Loucy (cell line): ENCODE data around the gene KLF2.
"Not testable (repeated sequence)": the region's sequence is repeated elsewhere in the genome, so short reads cannot be mapped to it uniquely, and the experiment has no call there.

Source experiments
- H2AFZ ChIP-seq: fragments of 200-600 bp; sonication (generic); 2 replicates; pipeline ENCODE4 v1.6.0; 2016; ENCODE audit warnings: antibody characterized with exemption, mild to moderate bottlenecking, low read length, moderate library complexity
- H3F3A ChIP-seq: fragments of 200-600 bp; 2 replicates; pipeline ENCODE4 v1.6.0; 2016; ENCODE audit warnings: antibody characterized with exemption, low read depth, mild to moderate bottlenecking
- H3K27me3 ChIP-seq: fragments of 200-600 bp; sonication (generic); 2 replicates; pipeline ENCODE4 v1.6.1; 2014; ENCODE audit warnings: low read length, mild to moderate bottlenecking; ENCODE audit not compliant: insufficient read depth, poor library complexity, severe bottlenecking
- H3K36me3 ChIP-seq: fragments of 200-600 bp; sonication (generic); 2 replicates; pipeline ENCODE4 v1.6.1; 2016; ENCODE audit warnings: low read length; ENCODE audit not compliant: insufficient read depth
- H3K4me1 ChIP-seq: fragments of 200-600 bp; sonication (generic); 2 replicates; pipeline ENCODE4 v1.5.1; 2014; ENCODE audit warnings: low read length, mild to moderate bottlenecking; ENCODE audit not compliant: insufficient read depth, poor library complexity, severe bottlenecking
- H3K4me2 ChIP-seq: fragments of 200-600 bp; sonication (generic); 2 replicates; pipeline ENCODE4 v1.6.0; 2014; ENCODE audit warnings: antibody characterized with exemption, low read length, low read depth, mild to moderate bottlenecking; ENCODE audit not compliant: poor library complexity, severe bottlenecking
- H3K4me3 ChIP-seq: fragments of 200-600 bp; sonication (generic); 2 replicates; pipeline ENCODE4 v1.5.1; 2014; ENCODE audit warnings: low read length, mild to moderate bottlenecking, mixed read lengths; ENCODE audit not compliant: poor library complexity, severe bottlenecking
- H3K79me2 ChIP-seq: fragments of 200-600 bp; sonication (generic); 2 replicates; pipeline ENCODE4 v1.6.1; 2014; ENCODE audit warnings: low read length; ENCODE audit not compliant: insufficient read depth
- H3K9ac ChIP-seq: fragments of 200-600 bp; sonication (generic); 2 replicates; pipeline ENCODE4 v1.6.0; 2014; ENCODE audit warnings: mild to moderate bottlenecking, low read depth, low read length, moderate library complexity; ENCODE audit not compliant: poor library complexity, severe bottlenecking
- H3K9me2 ChIP-seq: fragments of 200-600 bp; sonication (generic); replicated peaks from 2 replicates; pipeline ENCODE4 v1.6.1; 2016; ENCODE audit warnings: low read depth, low read length, mixed read lengths
- H3K9me3 ChIP-seq: fragments of 200-600 bp; sonication (generic); 2 replicates; pipeline ENCODE4 v1.6.1; 2014; ENCODE audit warnings: mild to moderate bottlenecking, antibody characterized with exemption, low read length, low read depth; ENCODE audit not compliant: insufficient read depth
- H4K20me1 ChIP-seq: fragments of 200-600 bp; sonication (generic); 2 replicates; pipeline ENCODE4 v1.6.0; 2014; ENCODE audit warnings: antibody characterized with exemption, low read length, mild to moderate bottlenecking; ENCODE audit not compliant: insufficient read depth, poor library complexity, severe bottlenecking
- CTCF ChIP-seq: fragments of 200-600 bp; sonication (generic); conservative IDR thresholded peaks from 2 replicates; pipeline ENCODE4 v1.5.1; 2014; ENCODE audit warnings: mild to moderate bottlenecking, antibody characterized with exemption, low read length
- EZH2phosphoT487 ChIP-seq: fragments of 200-600 bp; IDR thresholded peaks from 2 replicates; pipeline ENCODE4 v1.6.1; 2018; ENCODE audit warnings: antibody characterized with exemption, mild to moderate bottlenecking, moderate library complexity, borderline replicate concordance

Gene KLF2

DNA sequence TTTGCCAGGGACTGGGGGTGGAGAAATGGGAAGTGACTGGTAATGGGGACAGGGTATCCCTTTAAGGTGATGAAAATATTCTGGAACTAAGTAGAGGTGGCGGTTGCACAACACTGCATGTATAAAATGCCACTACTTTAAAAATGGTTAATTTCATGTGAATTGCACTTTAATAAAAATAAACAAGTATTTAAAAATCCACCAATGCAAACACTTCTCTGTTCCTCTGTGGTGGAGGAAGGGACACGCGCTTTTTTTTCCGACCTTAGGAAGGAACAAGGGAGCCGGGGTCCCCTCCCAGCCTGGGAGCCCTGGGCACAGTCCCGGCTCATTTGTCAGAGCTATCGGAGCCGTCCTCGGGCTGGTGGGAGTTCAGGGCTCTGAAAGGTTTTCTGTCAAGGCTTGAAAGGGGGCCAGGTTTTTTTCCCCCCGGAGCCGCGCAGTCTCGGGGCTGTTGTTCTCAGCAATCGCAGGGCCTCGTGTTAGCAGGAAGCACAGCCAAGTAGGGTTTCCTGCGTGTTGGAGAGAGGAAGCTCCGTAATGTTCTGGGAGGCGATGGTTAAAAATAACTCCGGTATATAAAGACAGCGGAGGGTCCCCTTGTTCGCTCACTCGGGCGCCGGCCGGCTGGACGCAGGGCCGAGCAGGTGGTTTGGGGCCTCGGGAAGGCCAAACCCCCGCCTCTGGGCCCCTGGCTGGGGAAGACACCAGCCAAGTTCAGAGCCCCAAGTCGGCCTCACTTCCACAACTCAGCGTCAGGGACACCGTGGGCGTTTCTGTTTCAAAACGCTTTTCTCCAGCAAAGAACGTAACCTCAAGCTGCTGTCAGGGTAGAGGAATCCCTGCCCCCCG is 41.2 kb upstream of the KLF2 start:
- no peak overlapping the region for H3K9ac ChIP-seq

GRCh38 chr19:16284505-16284904 is 40.1 kb upstream of the KLF2 start:
- no peak overlapping the region for H3K9ac ChIP-seq
- H3K4me3 ChIP-seq: no peak overlapping the region
- H3K9me3 ChIP-seq: no peaks in the 10 kb centered on the region

More for the DNA sequence above, 41.2 kb upstream of the KLF2 start:
- Histone ChIP-seq H3K27me3 (no peaks in the 10 kb centered on the region), H3K4me3 (no peak overlapping the region), H3K36me3 (no peaks in the 10 kb centered on the region), H3K4me2 (no peak overlapping the region), H4K20me1 (no peaks in the 10 kb centered on the region), H2AFZ (no peak overlapping the region), H3K9me3 (no peaks in the 10 kb centered on the region), H3K4me1 (no peaks in the 10 kb centered on the region), H3F3A (no peaks in the 10 kb centered on the region), H3K9me2 (no peaks in the 10 kb centered on the region), H3K79me2 (no peaks in the 10 kb centered on the region)
- TF ChIP-seq EZH2phosphoT487 (no peak), CTCF (no peak)

DNA sequence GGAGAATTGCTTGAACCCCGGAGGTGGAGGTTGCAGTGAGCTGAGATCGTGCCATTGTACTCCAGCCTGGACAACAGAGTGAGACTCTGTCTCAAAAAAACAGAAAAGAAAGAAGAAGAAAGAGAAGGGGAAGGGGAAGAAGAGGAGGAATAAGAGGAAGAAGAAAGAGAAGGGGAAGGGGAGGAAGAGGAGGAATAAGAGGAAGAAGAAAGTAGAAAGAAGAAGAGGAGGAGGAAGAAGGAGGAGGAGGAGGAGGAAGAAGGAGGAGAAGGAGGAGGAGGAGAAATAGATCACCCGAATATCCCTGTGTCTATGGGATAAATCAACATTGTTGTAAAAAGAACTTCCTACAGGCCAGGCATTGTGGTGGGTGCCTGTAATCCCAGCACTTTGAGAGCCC is 39.5 kb upstream of the KLF2 start:
- not testable (repeated sequence) for H3K9me2 ChIP-seq, H3K27me3 ChIP-seq, H3K9ac ChIP-seq, H4K20me1 ChIP-seq, H3K4me2 ChIP-seq, H3K79me2 ChIP-seq, H3K36me3 ChIP-seq, H2AFZ ChIP-seq, H3K9me3 ChIP-seq, H3K4me3 ChIP-seq, H3K4me1 ChIP-seq, H3F3A ChIP-seq

More at GRCh38 chr19:16284505-16284904, 40.1 kb upstream of the KLF2 start:
- no peaks in the 10 kb centered on the region for H3K79me2 ChIP-seq
- H3K27me3 ChIP-seq: no peaks in the 10 kb centered on the region
- no peaks in the 10 kb centered on the region for H3F3A ChIP-seq
- no peaks in the 10 kb centered on the region for H4K20me1 ChIP-seq
- H3K9me2 ChIP-seq: no peaks in the 10 kb centered on the region
- H3K4me1 ChIP-seq: peaks cover 2% of the 10 kb centered on the region
- H3K36me3 ChIP-seq: no peaks in the 10 kb centered on the region
- no peak overlapping the region for H2AFZ ChIP-seq
- TF ChIP-seq EZH2phosphoT487 (no peak), CTCF (no peak)
- no peak overlapping the region for H3K4me2 ChIP-seq
